Mesenchymal stem cell (in vitro differentiated cells and primary cell): ENCODE data around the gene SUGCT.
A peak's percentile ranks its signal among the peaks of the same experiment; 100 is the strongest.

ENCODE experiments used
- DNase-seq: peaks from one replicate; pipeline ENCODE4 v3.0.0-alpha.2; 2013
- H2AFZ ChIP-seq: one replicate; pipeline ENCODE4 v1.6.1; 2013; ENCODE audit warnings: low read depth, mild to moderate bottlenecking, control low read depth, inconsistent platforms, low read length, moderate library complexity
- H2AK5ac ChIP-seq: 2 replicates; pipeline ENCODE4 v1.6.1; 2013; ENCODE audit warnings: low read length, moderate library complexity, mild to moderate bottlenecking, inconsistent platforms; ENCODE audit not compliant: severe bottlenecking
- H2BK120ac ChIP-seq: one replicate; pipeline ENCODE4 v1.6.1; 2013; ENCODE audit warnings: low read depth, mild to moderate bottlenecking, inconsistent platforms, low read length, moderate library complexity
- H2BK12ac ChIP-seq, 2 experiments: one replicate each; pipeline ENCODE4 v1.6.1; 2013; ENCODE audit warnings: inconsistent platforms in 2 of 2, low read length in 2 of 2, mild to moderate bottlenecking in 2 of 2, moderate library complexity in 2 of 2, control low read depth in 1 of 2
- H2BK15ac ChIP-seq: one replicate; pipeline ENCODE4 v1.6.1; 2013; ENCODE audit warnings: mild to moderate bottlenecking, low read depth, inconsistent platforms; ENCODE audit not compliant: poor library complexity, severe bottlenecking
- H2BK5ac ChIP-seq: 2 replicates; pipeline ENCODE4 v1.6.1; 2013; ENCODE audit warnings: low read depth, mild to moderate bottlenecking, low read length, control low read depth, inconsistent platforms; ENCODE audit not compliant: poor library complexity, severe bottlenecking
- H3K14ac ChIP-seq, 2 experiments: one replicate each; pipeline ENCODE4 v1.6.1; 2013; ENCODE audit warnings: inconsistent platforms in 2 of 2, low read length in 2 of 2, control low read depth in 1 of 2, mild to moderate bottlenecking in 1 of 2, moderate library complexity in 1 of 2
- H3K18ac ChIP-seq, 2 experiments: one replicate each; pipeline ENCODE4 v1.6.1; 2013; ENCODE audit warnings: inconsistent platforms in 2 of 2, low read length in 2 of 2, control low read depth in 1 of 2, low read depth in 1 of 2, mild to moderate bottlenecking in 1 of 2
- H3K23ac ChIP-seq, 2 experiments: one replicate each; pipeline ENCODE4 v1.6.1; 2013; ENCODE audit warnings: inconsistent platforms in 2 of 2, low read length in 2 of 2, mild to moderate bottlenecking in 2 of 2, moderate library complexity in 2 of 2, control low read depth in 1 of 2
- H3K27ac ChIP-seq: 2 replicates; pipeline ENCODE4 v1.5.1; 2013; ENCODE audit warnings: mild to moderate bottlenecking, moderate library complexity, low read length, control low read depth, inconsistent platforms; ENCODE audit not compliant: poor library complexity, severe bottlenecking
- H3K27me3 ChIP-seq, 2 experiments: 2 replicates each; pipeline versions ENCODE4 v1.6.1 to v1.7.0; 2013; ENCODE audit warnings: low read length in 2 of 2, mild to moderate bottlenecking in 2 of 2, moderate library complexity in 2 of 2, control low read depth in 1 of 2, inconsistent platforms in 1 of 2; ENCODE audit not compliant: control insufficient read depth in 1 of 2, insufficient read depth in 1 of 2
- H3K36me3 ChIP-seq, 2 experiments: 2 replicates each; pipeline versions ENCODE4 v1.6.1 to v1.7.0; 2013; ENCODE audit warnings: low read length in 2 of 2, control low read depth in 1 of 2, inconsistent platforms in 1 of 2, low read depth in 1 of 2, mild to moderate bottlenecking in 1 of 2; ENCODE audit not compliant: insufficient read depth in 2 of 2, control insufficient read depth in 1 of 2
- H3K4ac ChIP-seq, 2 experiments: one replicate each; pipeline ENCODE4 v1.6.1; 2013; ENCODE audit warnings: inconsistent platforms in 2 of 2, low read length in 2 of 2, mild to moderate bottlenecking in 2 of 2, moderate library complexity in 2 of 2, control low read depth in 1 of 2, low read depth in 1 of 2
- H3K4me1 ChIP-seq: 2 replicates; pipeline ENCODE4 v1.6.1; 2013; ENCODE audit warnings: low read depth, low read length, control low read depth; ENCODE audit not compliant: control insufficient read depth, insufficient read depth
- H3K4me2 ChIP-seq: 2 replicates; pipeline ENCODE4 v1.6.1; 2013; ENCODE audit warnings: low read length, mild to moderate bottlenecking, inconsistent platforms; ENCODE audit not compliant: poor library complexity, severe bottlenecking
- H3K4me3 ChIP-seq, 2 experiments: 2 replicates each; pipeline versions ENCODE4 v1.5.1 to v1.7.0; 2013; ENCODE audit warnings: low read length in 2 of 2, mild to moderate bottlenecking in 2 of 2, control low read depth in 1 of 2, low read depth in 1 of 2; ENCODE audit not compliant: insufficient read depth in 1 of 2
- H3K79me1 ChIP-seq: replicated peaks from 2 replicates; pipeline ENCODE4 v1.6.1; 2013; ENCODE audit warnings: mild to moderate bottlenecking, control low read depth, low read length, inconsistent platforms; ENCODE audit not compliant: poor library complexity, severe bottlenecking
- H3K9ac ChIP-seq: 2 replicates; pipeline ENCODE4 v1.7.0; 2013; ENCODE audit warnings: mild to moderate bottlenecking, low read length, moderate library complexity
- H3K9me3 ChIP-seq: 2 replicates; pipeline ENCODE4 v1.7.0; 2013; ENCODE audit warnings: mild to moderate bottlenecking, low read length; ENCODE audit not compliant: control insufficient read depth
- H4K8ac ChIP-seq: one replicate; pipeline ENCODE4 v1.6.1; 2013; ENCODE audit warnings: inconsistent platforms, mild to moderate bottlenecking, low read length, moderate library complexity
- H4K91ac ChIP-seq: one replicate; pipeline ENCODE4 v1.6.1; 2013; ENCODE audit warnings: mild to moderate bottlenecking, low read length, inconsistent platforms
- WGBS: methylation state at CpG from one replicate; pipeline ENCODE4 v1.1.7; 2013; ENCODE audit warnings: mixed read lengths; 5-methylcytosine and 5-hydroxymethylcytosine counted together

The SUGCT gene

GRCh38 chr7:40680657-40681056 is 545.9 kb downstream of the SUGCT start:
- Histone ChIP-seq H3K4me2 (no peak overlapping the region), H2AFZ (no peak overlapping the region), H2BK5ac (no peak overlapping the region), H3K27ac (no peak overlapping the region), H4K8ac (no peak overlapping the region), H3K4me3 (no peak overlapping the region), H3K36me3 (no peaks in the 10 kb centered on the region), H4K91ac (no peak overlapping the region), H3K27me3 (no peaks in the 10 kb centered on the region), H3K23ac (no peak overlapping the region), H3K18ac (no peak overlapping the region), H3K9ac (no peak overlapping the region), H3K79me1 (no peaks in the 10 kb centered on the region), H3K4ac (no peak overlapping the region), H2BK120ac (no peak overlapping the region), H2BK12ac (no peak overlapping the region), H3K14ac (no peak overlapping the region), H3K4me1 (no peaks in the 10 kb centered on the region), H2AK5ac (no peak overlapping the region), H2BK15ac (no peak overlapping the region), H3K9me3 (no peaks in the 10 kb centered on the region)
- WGBS = 100% methylated on average over 1 of the region's 1 CpG
- no peak for DNase-seq

- no peak for DNase-seq
- no peak overlapping the region for H2BK5ac ChIP-seq
- no peak overlapping the region for H3K23ac ChIP-seq
- H2AK5ac ChIP-seq = no peak overlapping the region
- H3K9me3 ChIP-seq = no peaks in the 10 kb centered on the region
- no peak overlapping the region for H4K8ac ChIP-seq
- no peak overlapping the region for H2BK12ac ChIP-seq
- no peak overlapping the region for H2BK15ac ChIP-seq
- no peaks in the 10 kb centered on the region for H3K79me1 ChIP-seq
- no peaks in the 10 kb centered on the region for H3K27me3 ChIP-seq
- no peak overlapping the region for H3K14ac ChIP-seq
- no peak overlapping the region for H3K27ac ChIP-seq
- H3K4me1 ChIP-seq = no peaks in the 10 kb centered on the region
- H3K4me2 ChIP-seq = no peak overlapping the region
- no peaks in the 10 kb centered on the region for H3K36me3 ChIP-seq
- no peak overlapping the region for H3K18ac ChIP-seq
- H4K91ac ChIP-seq = no peak overlapping the region
- H3K4me3 ChIP-seq = no peak overlapping the region
- H3K9ac ChIP-seq = no peak overlapping the region
- H2BK120ac ChIP-seq = no peak overlapping the region
- H2AFZ ChIP-seq = no peak overlapping the region
- H3K4ac ChIP-seq = no peak overlapping the region
These were observed 547.9 kb downstream of the SUGCT start for GRCh38 chr7:40682696-40683095.

GRCh38 chr7:40694026-40694809 is 559.4 kb downstream of the SUGCT start:
- Histone ChIP-seq H3K4ac (no peak overlapping the region), H3K4me3 (no peak overlapping the region), H3K79me1 (no peaks in the 10 kb centered on the region), H3K9ac (no peak overlapping the region), H3K23ac (no peak overlapping the region), H2BK120ac (no peak overlapping the region), H2AK5ac (no peak overlapping the region), H2BK12ac (no peak overlapping the region), H4K8ac (peak overlapping the region; percentile 51), H3K9me3 (no peaks in the 10 kb centered on the region), H3K4me2 (no peak overlapping the region), H3K18ac (no peak overlapping the region), H3K4me1 (no peaks in the 10 kb centered on the region), H3K27ac (no peak overlapping the region), H3K14ac (no peak overlapping the region), H2BK15ac (no peak overlapping the region), H2BK5ac (no peak overlapping the region), H2AFZ (no peak overlapping the region), H3K27me3 (no peaks in the 10 kb centered on the region), H4K91ac (no peak overlapping the region), H3K36me3 (no peaks in the 10 kb centered on the region)
- no peak for DNase-seq
- WGBS = 91% methylated on average over 6 of the region's 6 CpGs

- Histone ChIP-seq H2AK5ac (no peak overlapping the region), H3K14ac (no peak overlapping the region), H3K79me1 (no peaks in the 10 kb centered on the region), H2BK15ac (no peak overlapping the region), H3K23ac (no peak overlapping the region), H4K91ac (no peak overlapping the region), H4K8ac (no peak overlapping the region), H2BK12ac (no peak overlapping the region), H2AFZ (no peak overlapping the region), H3K9ac (no peak overlapping the region), H3K4me3 (no peak overlapping the region), H3K27ac (no peak overlapping the region), H3K4ac (no peak overlapping the region), H3K27me3 (no peaks in the 10 kb centered on the region), H2BK120ac (no peak overlapping the region), H3K4me2 (no peak overlapping the region), H3K18ac (no peak overlapping the region), H2BK5ac (no peak overlapping the region), H3K9me3 (no peaks in the 10 kb centered on the region), H3K36me3 (no peaks in the 10 kb centered on the region), H3K4me1 (no peaks in the 10 kb centered on the region)
- no peak for DNase-seq
- 100% methylated on average over 2 of the region's 3 CpGs for WGBS
These were observed 560.2 kb downstream of the SUGCT start for GRCh38 chr7:40694991-40695390.
